HepG2 (cell line): Measurements from ENCODE around the gene GRB7. TPM values are rescaled to one million over a fixed set of nuclear protein-coding genes. Genes with fewer than 3 reads are reported as not detected.

Experiments
- ATAC-seq: fragments of 200-7000 bp; cut with Tn5 transposase; 3 replicates; pipeline ENCODE4 v1.9.1; 2020; ENCODE audit warnings: mild to moderate bottlenecking, moderate library complexity
- BruUV-seq: library from RNA; stranded (reverse); fragments of 400-500 nt; replicated peaks from 2 replicates; lab custom pipeline; 2021; lab: Mats Ljungman, UMichigan
- CTCF ChIA-PET: fragments of 300-600 bp; formaldehyde crosslinking; extraction: SDS; loops from one replicate; lab custom pipeline; 2021; ENCODE audit warnings: low total read pairs, inconsistent platforms, low intra/inter-chr PET ratio; lab: Yijun Ruan, JAX
- POLR2A ChIA-PET: fragments of 350-600 bp; sonication (Branson Sonifier 250); formaldehyde crosslinking; loops from one replicate; lab custom pipeline; 2020; ENCODE audit warnings: antibody characterized with exemption, inconsistent platforms; lab: Yijun Ruan, JAX
- DNase-seq: peaks from one replicate; pipeline ENCODE4 v3.0.0-alpha.2; 2015; ENCODE audit warnings: low spot score
- FAIRE-seq: peaks from 3 replicates; lab custom pipeline; 2011; peaks lifted over from hg19 to GRCh38; lab: Jason Lieb, UNC
- H2AFZ ChIP-seq: one replicate; pipeline ENCODE4 v1.6.1; 2011; ENCODE audit warnings: low read length, inconsistent platforms
- H3K27ac ChIP-seq: fragments of 300-600 bp; 3 replicates; pipeline ENCODE4 v1.8.0; 2011; ENCODE audit warnings: mixed run types, mild to moderate bottlenecking, mixed read lengths, low read length, inconsistent platforms; ENCODE audit not compliant: insufficient read depth; ENCODE audit errors: extremely low read length
- H3K27me3 ChIP-seq, 2 experiments: fragments of 200-600 bp in 1 of 2; 2 replicates in 1 of 2; 3 replicates in 1 of 2; pipeline versions ENCODE4 v1.6.0 to v1.8.0; 2011; ENCODE audit warnings: low read length in 2 of 2, mild to moderate bottlenecking in 2 of 2, moderate library complexity in 2 of 2, inconsistent platforms in 1 of 2; ENCODE audit not compliant: insufficient read depth in 2 of 2, control insufficient read depth in 1 of 2
- H3K36me3 ChIP-seq, 2 experiments: fragments of 200-600 bp in 1 of 2; replicated peaks in 1 of 2; 2 replicates in 1 of 2; 3 replicates in 1 of 2; pipeline versions ENCODE4 v1.5.1 to v1.8.0; 2011; ENCODE audit warnings: low read length in 2 of 2, inconsistent platforms in 1 of 2; ENCODE audit not compliant: insufficient read depth in 2 of 2, control insufficient read depth in 1 of 2
- H3K4me1 ChIP-seq: 2 replicates; pipeline ENCODE4 v1.5.1; 2012; ENCODE audit warnings: low read length, inconsistent platforms; ENCODE audit not compliant: insufficient read depth
- H3K4me2 ChIP-seq: 2 replicates; pipeline ENCODE4 v1.6.0; 2011; ENCODE audit warnings: low read depth, low read length, inconsistent platforms
- H3K4me3 ChIP-seq, 3 experiments: fragments of 200-600 bp in 1 of 3; sonication (generic), shearing (Covaris generic) in 1 of 3; replicated peaks in 1 of 3; 2 replicates each; pipeline ENCODE4 v1.5.1; 2011 to 2016; ENCODE audit warnings: low read length in 3 of 3, inconsistent platforms in 2 of 3, low read depth in 2 of 3, mild to moderate bottlenecking in 2 of 3, control low read depth in 1 of 3, mixed read lengths in 1 of 3; ENCODE audit not compliant: insufficient read depth in 1 of 3
- H3K79me2 ChIP-seq: one replicate; pipeline ENCODE4 v1.6.1; 2011; ENCODE audit warnings: low read length, inconsistent platforms; ENCODE audit not compliant: insufficient read depth
- H3K9ac ChIP-seq: 2 replicates; pipeline ENCODE4 v1.6.0; 2011; ENCODE audit warnings: mild to moderate bottlenecking, low read depth, low read length, inconsistent platforms; ENCODE audit not compliant: insufficient read depth
- H3K9me3 ChIP-seq: 2 replicates; pipeline ENCODE4 v1.5.1; 2012; ENCODE audit warnings: mild to moderate bottlenecking, low read length
- H4K20me1 ChIP-seq: 2 replicates; pipeline ENCODE4 v1.6.0; 2011; ENCODE audit warnings: inconsistent platforms, mild to moderate bottlenecking, low read length, moderate library complexity; ENCODE audit not compliant: insufficient read depth
- KLF13 ChIP-seq: sonication (generic); formaldehyde crosslinking; IDR thresholded peaks from 2 replicates; pipeline ENCODE4 v1.4.0; 2020; ENCODE audit warnings: mild to moderate bottlenecking, missing genetic modification reagents
- MBNL3 ChIP-seq: fragments of 250-450 bp; sonication (Bioruptor Pico); conservative IDR thresholded peaks from 2 replicates; pipeline ENCODE4 v1.8.0; 2022; ENCODE audit warnings: mild to moderate bottlenecking, inconsistent platforms
- NFRKB ChIP-seq: fragments of 450-650 bp; IDR thresholded peaks from 2 replicates; pipeline ENCODE4 v1.6.1; 2017
- PAF1 ChIP-seq: IDR thresholded peaks from 2 replicates; pipeline ENCODE4 v1.6.1; 2016; ENCODE audit warnings: missing genetic modification reagents, missing compliant biosample characterization
- PHF8 ChIP-seq: sonication (generic); formaldehyde crosslinking; IDR thresholded peaks from 2 replicates; pipeline ENCODE4 v1.5.0; 2020; ENCODE audit warnings: missing genetic modification reagents
- PITX1 ChIP-seq: sonication (generic); formaldehyde crosslinking; IDR thresholded peaks from 2 replicates; pipeline ENCODE4 v1.5.1; 2020; ENCODE audit warnings: mild to moderate bottlenecking, missing genetic modification reagents
- POLR2A ChIP-seq, 2 experiments: IDR thresholded peaks; 2 replicates each; pipeline ENCODE4 v1.6.1; 2011; ENCODE audit warnings: low read depth in 2 of 2, low read length in 2 of 2, mild to moderate bottlenecking in 1 of 2, moderate library complexity in 1 of 2; ENCODE audit not compliant: insufficient read depth in 1 of 2
- REPIN1 ChIP-seq: sonication (generic); formaldehyde crosslinking; IDR thresholded peaks from 2 replicates; pipeline ENCODE4 v1.8.0; 2022; ENCODE audit warnings: missing genetic modification reagents, low read depth, mild to moderate bottlenecking, borderline replicate concordance
- REXO4 ChIP-seq: sonication (generic); formaldehyde crosslinking; IDR thresholded peaks from 2 replicates; pipeline ENCODE4 v1.8.0; 2022; ENCODE audit warnings: missing genetic modification reagents, mild to moderate bottlenecking, borderline replicate concordance
- SAP130 ChIP-seq: IDR thresholded peaks from 2 replicates; pipeline ENCODE4 v1.6.1; 2016; ENCODE audit warnings: low read depth
- TFDP2 ChIP-seq: sonication (generic); formaldehyde crosslinking; IDR thresholded peaks from 2 replicates; pipeline ENCODE4 v1.4.0; 2020; ENCODE audit warnings: missing genetic modification reagents
- ZFP37 ChIP-seq: sonication (generic); formaldehyde crosslinking; IDR thresholded peaks from 2 replicates; pipeline ENCODE4 v1.4.0; 2020; ENCODE audit warnings: missing genetic modification reagents, borderline replicate concordance
- ZNF33A ChIP-seq: sonication (generic); formaldehyde crosslinking; IDR thresholded peaks from 2 replicates; pipeline ENCODE4 v1.5.1; 2020; ENCODE audit warnings: missing genetic modification reagents, mild to moderate bottlenecking, moderate library complexity, borderline replicate concordance
- ZNF407 ChIP-seq: sonication (generic); formaldehyde crosslinking; IDR thresholded peaks from one replicate; pipeline ENCODE4 v1.5.1; 2020; ENCODE audit warnings: mild to moderate bottlenecking, missing genetic modification reagents; ENCODE audit errors: not compliant biosample characterization
- ZNF768 ChIP-seq: sonication (generic); formaldehyde crosslinking; IDR thresholded peaks from 2 replicates; pipeline ENCODE4 v1.4.0; 2020; ENCODE audit warnings: missing genetic modification reagents
- ZNF839 ChIP-seq: sonication (generic); formaldehyde crosslinking; IDR thresholded peaks from 2 replicates; pipeline ENCODE4 v1.4.0; 2020; ENCODE audit warnings: missing genetic modification reagents, mild to moderate bottlenecking, borderline replicate concordance
- ZNF878 ChIP-seq: sonication (generic); formaldehyde crosslinking; IDR thresholded peaks from 2 replicates; pipeline ENCODE4 v1.8.1; 2023; ENCODE audit warnings: mild to moderate bottlenecking, missing genetic modification reagents, moderate library complexity
- WGBS: methylation state at CpG from one replicate; pipeline ENCODE4 v1.1.6; 2017; ENCODE audit warnings: low lambda C conversion rate; 5-methylcytosine and 5-hydroxymethylcytosine counted together
- in situ Hi-C: cut with HindIII; loops from 2 replicates; pipeline ENCODE4 v1.10.0; 2017; ENCODE audit warnings: low pct_unique_long_range_greater_than_20kb; ENCODE audit not compliant: extremely low pct_ligation_motif_present
- intact Hi-C: fragments of 100-400 bp; cut with micrococcal nuclease; formaldehyde crosslinking; loops from one replicate; pipeline ENCODE4 v1.10.0; 2022; ENCODE audit not compliant: unreplicated experiment
- polyA plus RNA-seq, 8 experiments: library from polyadenylated mRNA; depleted of rRNA in 3 of 8; stranded (reverse) in 7 of 8; unstranded in 1 of 8; fragments of >200 nt; fragmentation: Illumina TruSeq in 4 of 8; extraction: Trizol in 4 of 8; gene quantifications; 2 replicates each; pipeline versions ENCODE4 v1.2.1 to v1.2.3, GENCODE V29; 2011 to 2016; ENCODE audit warnings: low read depth in 4 of 8, missing spikeins in 1 of 8, mixed read lengths in 1 of 8; ENCODE audit not compliant: insufficient read depth in 1 of 8
- total RNA-seq, 5 experiments: library from RNA; depleted of rRNA; stranded (reverse); fragments of >200 nt; fragmentation: Illumina TruSeq; extraction: Trizol; gene quantifications; 2 replicates each; pipeline ENCODE4 v1.2.3, GENCODE V29; 2016; ENCODE audit warnings: low read depth in 1 of 5

The GRB7 gene
- total and polyA plus RNA-seq, 2 of the 13 experiments (the other 11 are each of a cell fraction or from before 2014, with no cell fraction given) = 60.2 to 77.7 TPM

DNA sequence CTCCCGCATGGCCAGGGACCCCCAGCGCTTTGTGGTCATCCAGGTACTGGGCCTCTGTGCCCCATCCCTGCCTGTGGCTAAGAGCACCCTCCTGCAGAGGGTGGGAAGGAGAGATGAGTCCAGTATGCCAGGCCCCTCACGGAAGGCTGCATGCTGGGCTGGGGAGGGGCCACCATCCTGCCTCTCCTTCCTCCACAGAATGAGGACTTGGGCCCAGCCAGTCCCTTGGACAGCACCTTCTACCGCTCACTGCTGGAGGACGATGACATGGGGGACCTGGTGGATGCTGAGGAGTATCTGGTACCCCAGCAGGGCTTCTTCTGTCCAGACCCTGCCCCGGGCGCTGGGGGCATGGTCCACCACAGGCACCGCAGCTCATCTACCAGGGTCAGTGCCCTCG, 11.1 kb upstream of the GRB7 start:
- peaks cover 4% of the 10 kb centered on the region for H3K79me2 ChIP-seq
- peaks cover 19% of the 10 kb centered on the region for H3K4me1 ChIP-seq
- no TSS peak for BruUV-seq
- ChIA-PET CTCF (no interaction called here), POLR2A (interaction anchor here (1.4 to 1.9 kb wide), 2 partner anchors 13 to 31 kb away, joined by 5 to 11 read pairs; no protein-coding TSS in a partner anchor)
- intact Hi-C loops = no loop called here
- no peak overlapping the region for H3K9ac ChIP-seq
- H3K36me3 ChIP-seq = peaks cover 19 to 57% of the 10 kb centered on the region in 2 experiments; a peak in 4 of 5 replicates
- WGBS = 96% methylated on average over 5 of the region's 9 CpGs
- H3K4me2 ChIP-seq = no peak overlapping the region
- H4K20me1 ChIP-seq = no peaks in the 10 kb centered on the region
- H3K4me3 ChIP-seq = no peak overlapping the region
- H3K27ac ChIP-seq = no peak overlapping the region
- ATAC-seq (no peak), FAIRE-seq (no peak), DNase-seq (no peak)
- H3K27me3 ChIP-seq = no peaks in the 10 kb centered on the region
- in situ Hi-C loops = no loop called here
- no peak overlapping the region for H2AFZ ChIP-seq
- no peaks in the 10 kb centered on the region for H3K9me3 ChIP-seq
- TF ChIP-seq ZNF878 (CRISPR knock-in tag) (no peak), REXO4 (CRISPR knock-in tag) (no peak), KLF13 (no peak), SAP130 (CRISPR knock-in tag) (no peak), REPIN1 (CRISPR knock-in tag) (no peak), PAF1 (CRISPR knock-in tag) (0 out of 2 replicates have a peak, but pooled peaks have one; percentile 10), ZNF768 (CRISPR knock-in tag) (0 out of 2 replicates have a peak, but pooled peaks have one; percentile 15), POLR2A (IDR thresholded peaks at IDR 0.05; ENCODE audit: insufficient read depth in 1 of 2, low read depth in 2 of 2, low read length in 2 of 2) (peak in 1 of 2 experiments; percentile 45; a peak in 2 of 4 replicates), PHF8 (CRISPR knock-in tag) (no peak), ZNF33A (CRISPR knock-in tag) (no peak), ZFP37 (CRISPR knock-in tag) (no peak), ZNF839 (CRISPR knock-in tag) (no peak), MBNL3 (no peak), TFDP2 (CRISPR knock-in tag) (no peak), PITX1 (CRISPR knock-in tag) (no peak), ZNF407 (CRISPR knock-in tag) (no peak), NFRKB (no peak)
